SK-N-SH treated with all-trans-retinoic acid at 6 μM for 48 hours (cell line): ENCODE data around the gene CATSPERB.

ENCODE experiments used
- ARNTL ChIP-seq: fragments of 450-650 bp; formaldehyde crosslinking; IDR thresholded peaks from 2 replicates; pipeline ENCODE4 v1.5.0; 2020; ENCODE audit warnings: low read depth, mild to moderate bottlenecking, moderate library complexity, borderline replicate concordance
- CSDC2 ChIP-seq: fragments of 250-450 bp; sonication (Bioruptor Pico); IDR thresholded peaks from 2 replicates; pipeline ENCODE4 v1.5.0; 2020; ENCODE audit warnings: mild to moderate bottlenecking, moderate library complexity
- OSR1 ChIP-seq: fragments of 250-450 bp; sonication (Bioruptor Pico); IDR thresholded peaks from 2 replicates; pipeline ENCODE4 v1.8.0; 2022; ENCODE audit warnings: moderate library complexity, mild to moderate bottlenecking, inconsistent platforms
- ZC3H10 ChIP-seq: fragments of 250-450 bp; sonication (Bioruptor Pico); IDR thresholded peaks from 2 replicates; pipeline ENCODE4 v1.5.1; 2021; ENCODE audit warnings: mild to moderate bottlenecking, moderate library complexity
- TF ChIP-seq, protein P1 (sequence below): fragments of 250-450 bp; sonication (Bioruptor Pico); IDR thresholded peaks from 2 replicates; pipeline ENCODE4 v1.8.0; 2020; ENCODE audit warnings: mild to moderate bottlenecking, moderate library complexity, borderline replicate concordance

GRCh38 chr14:91780452-91780851, 48.6 kb upstream of the CATSPERB start:
- TF ChIP-seq ARNTL (CRISPR knock-in tag) (no peak), OSR1 (CRISPR knock-in tag) (no peak), ZC3H10 (no peak), CSDC2 (CRISPR knock-in tag) (no peak)
- TF ChIP-seq, protein P1, sequence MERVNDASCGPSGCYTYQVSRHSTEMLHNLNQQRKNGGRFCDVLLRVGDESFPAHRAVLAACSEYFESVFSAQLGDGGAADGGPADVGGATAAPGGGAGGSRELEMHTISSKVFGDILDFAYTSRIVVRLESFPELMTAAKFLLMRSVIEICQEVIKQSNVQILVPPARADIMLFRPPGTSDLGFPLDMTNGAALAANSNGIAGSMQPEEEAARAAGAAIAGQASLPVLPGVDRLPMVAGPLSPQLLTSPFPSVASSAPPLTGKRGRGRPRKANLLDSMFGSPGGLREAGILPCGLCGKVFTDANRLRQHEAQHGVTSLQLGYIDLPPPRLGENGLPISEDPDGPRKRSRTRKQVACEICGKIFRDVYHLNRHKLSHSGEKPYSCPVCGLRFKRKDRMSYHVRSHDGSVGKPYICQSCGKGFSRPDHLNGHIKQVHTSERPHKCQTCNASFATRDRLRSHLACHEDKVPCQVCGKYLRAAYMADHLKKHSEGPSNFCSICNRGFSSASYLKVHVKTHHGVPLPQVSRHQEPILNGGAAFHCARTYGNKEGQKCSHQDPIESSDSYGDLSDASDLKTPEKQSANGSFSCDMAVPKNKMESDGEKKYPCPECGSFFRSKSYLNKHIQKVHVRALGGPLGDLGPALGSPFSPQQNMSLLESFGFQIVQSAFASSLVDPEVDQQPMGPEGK (CRISPR knock-in tag): no peak
